Fibroblast of lung (primary cell): ENCODE data around the gene RAB40B. TPM values are rescaled to one million over a fixed set of nuclear protein-coding genes. Genes with fewer than 3 reads are reported as not detected.

ENCODE experiments used
- DNase-seq, 2 donors: peaks; one replicate each; pipeline versions ENCODE4 v3.0.0 to v3.0.0-alpha.2; 2010; ENCODE audit warnings: low read depth in 2 of 2
- H2AFZ ChIP-seq: 2 replicates; pipeline ENCODE4 v1.5.1; 2012; ENCODE audit warnings: low read length, control low read depth, inconsistent platforms
- H3K27ac ChIP-seq: 2 replicates; pipeline ENCODE4 v1.5.1; 2011; ENCODE audit warnings: low read length, control low read depth; ENCODE audit not compliant: insufficient read depth
- H3K27me3 ChIP-seq: 2 replicates; pipeline ENCODE4 v1.5.1; 2011; ENCODE audit warnings: mild to moderate bottlenecking, low read length; ENCODE audit not compliant: control insufficient read depth, insufficient read depth
- H3K36me3 ChIP-seq: 2 replicates; pipeline ENCODE4 v1.5.1; 2011; ENCODE audit warnings: low read length; ENCODE audit not compliant: control insufficient read depth, insufficient read depth
- H3K4me1 ChIP-seq: 2 replicates; pipeline ENCODE4 v1.5.1; 2011; ENCODE audit warnings: low read length; ENCODE audit not compliant: control insufficient read depth, insufficient read depth; ENCODE audit errors: extremely low read depth
- H3K4me2 ChIP-seq: 2 replicates; pipeline ENCODE4 v1.5.1; 2011; ENCODE audit warnings: low read length, control low read depth; ENCODE audit not compliant: insufficient read depth; ENCODE audit errors: extremely low read depth
- H3K4me3 ChIP-seq, 4 experiments: fragments of 200-600 bp in 1 of 4; sonication (generic) in 1 of 4; replicated peaks in 1 of 4; 2 replicates each; pipeline ENCODE4 v1.5.1; 2011 to 2016; ENCODE audit warnings: low read length in 4 of 4, low read depth in 3 of 4, mild to moderate bottlenecking in 3 of 4, control low read depth in 2 of 4, inconsistent platforms in 1 of 4, mixed read lengths in 1 of 4; ENCODE audit not compliant: insufficient read depth in 1 of 4; ENCODE audit errors: control extremely low read depth in 1 of 4
- H3K79me2 ChIP-seq: 2 replicates; pipeline ENCODE4 v1.5.1; 2012; ENCODE audit warnings: mild to moderate bottlenecking, low read length, inconsistent platforms; ENCODE audit not compliant: control insufficient read depth, insufficient read depth
- H3K9ac ChIP-seq: 2 replicates; pipeline ENCODE4 v1.5.1; 2011; ENCODE audit warnings: mild to moderate bottlenecking, low read length, control low read depth; ENCODE audit not compliant: insufficient read depth
- H3K9me3 ChIP-seq: 2 replicates; pipeline ENCODE4 v1.5.1; 2012; ENCODE audit warnings: low read depth, low read length; ENCODE audit not compliant: control insufficient read depth, insufficient read depth
- H4K20me1 ChIP-seq: 2 replicates; pipeline ENCODE4 v1.5.1; 2011; ENCODE audit warnings: low read length; ENCODE audit not compliant: control insufficient read depth, insufficient read depth; ENCODE audit errors: extremely low read depth
- EZH2 ChIP-seq: IDR thresholded peaks from 2 replicates; pipeline ENCODE4 v1.5.1; 2012; ENCODE audit warnings: low read length, control low read depth, mild to moderate bottlenecking; ENCODE audit errors: missing control alignments
- polyA plus RNA-seq, 2 donors: library from polyadenylated mRNA; depleted of rRNA in 1 of 2; stranded (reverse) in 1 of 2; unstranded in 1 of 2; fragments of >200 nt; gene quantifications; 2 replicates each; pipeline ENCODE4 v1.2.1, GENCODE V29; 2011 to 2012; ENCODE audit warnings: missing spikeins in 1 of 2
- total RNA-seq: library from RNA; depleted of rRNA; stranded (reverse); fragments of >200 nt; gene quantifications from 2 replicates; pipeline ENCODE4 v1.2.1, GENCODE V29; 2014
- TF ChIP-seq, protein P1 (sequence below), 2 donors: IDR thresholded peaks in 1 of 2; conservative IDR thresholded peaks in 1 of 2; 1 replicate in 1 of 2; 2 replicates in 1 of 2; pipeline ENCODE4 v1.5.1; 2011 to 2012; ENCODE audit warnings: low read length in 2 of 2, control low read depth in 1 of 2, inconsistent platforms in 1 of 2, low read depth in 1 of 2, mild to moderate bottlenecking in 1 of 2

The RAB40B gene
- total and polyA plus RNA-seq, 2 donors (not counting 1 experiment from before 2014, with no cell fraction given): 3.3 TPM

DNA sequence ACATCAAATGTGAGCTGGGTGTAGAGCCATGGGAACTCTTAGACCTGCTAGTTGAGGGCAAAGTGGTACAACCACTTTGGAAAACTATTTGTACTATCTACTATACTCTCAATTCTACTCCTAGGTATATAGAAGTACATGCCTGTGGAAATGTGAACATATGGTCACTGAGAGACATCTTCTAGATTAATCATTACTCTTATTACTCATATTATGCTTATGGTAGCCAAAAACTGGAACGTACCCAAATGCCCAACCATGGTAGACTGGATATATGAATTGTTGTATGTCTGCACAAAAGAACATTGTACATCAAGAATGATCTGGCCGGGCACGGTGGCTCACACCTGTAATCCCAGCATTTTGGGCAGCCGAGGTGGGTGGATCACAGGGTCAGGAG, 53.0 kb downstream of the RAB40B start:
- Histone ChIP-seq H3K9me3 (no peaks in the 10 kb centered on the region), H3K9ac (no peak overlapping the region), H3K4me2 (no peak overlapping the region), H3K79me2 (peaks cover 69% of the 10 kb centered on the region), H3K27ac (no peak overlapping the region), H2AFZ (no peak overlapping the region), H3K4me3 (no peak overlapping the region), H4K20me1 (no peaks in the 10 kb centered on the region), H3K36me3 (peaks cover 5% of the 10 kb centered on the region), H3K27me3 (no peaks in the 10 kb centered on the region), H3K4me1 (peaks cover 6% of the 10 kb centered on the region)
- no peak for TF ChIP-seq EZH2
- TF ChIP-seq, protein P1, sequence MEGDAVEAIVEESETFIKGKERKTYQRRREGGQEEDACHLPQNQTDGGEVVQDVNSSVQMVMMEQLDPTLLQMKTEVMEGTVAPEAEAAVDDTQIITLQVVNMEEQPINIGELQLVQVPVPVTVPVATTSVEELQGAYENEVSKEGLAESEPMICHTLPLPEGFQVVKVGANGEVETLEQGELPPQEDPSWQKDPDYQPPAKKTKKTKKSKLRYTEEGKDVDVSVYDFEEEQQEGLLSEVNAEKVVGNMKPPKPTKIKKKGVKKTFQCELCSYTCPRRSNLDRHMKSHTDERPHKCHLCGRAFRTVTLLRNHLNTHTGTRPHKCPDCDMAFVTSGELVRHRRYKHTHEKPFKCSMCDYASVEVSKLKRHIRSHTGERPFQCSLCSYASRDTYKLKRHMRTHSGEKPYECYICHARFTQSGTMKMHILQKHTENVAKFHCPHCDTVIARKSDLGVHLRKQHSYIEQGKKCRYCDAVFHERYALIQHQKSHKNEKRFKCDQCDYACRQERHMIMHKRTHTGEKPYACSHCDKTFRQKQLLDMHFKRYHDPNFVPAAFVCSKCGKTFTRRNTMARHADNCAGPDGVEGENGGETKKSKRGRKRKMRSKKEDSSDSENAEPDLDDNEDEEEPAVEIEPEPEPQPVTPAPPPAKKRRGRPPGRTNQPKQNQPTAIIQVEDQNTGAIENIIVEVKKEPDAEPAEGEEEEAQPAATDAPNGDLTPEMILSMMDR (conservative IDR thresholded peaks at IDR 0.05 in 1 of 2, IDR thresholded peaks at IDR 0.05 in 1 of 2; ENCODE audit: low read depth in 1 of 2, low read length in 2 of 2): no peak
- DNase-seq: peak in 1 of 2 donors; percentile 21

- DNase-seq: no peak
- Histone ChIP-seq H3K27me3 (no peaks in the 10 kb centered on the region), H3K4me1 (peaks cover 6% of the 10 kb centered on the region), H2AFZ (no peak overlapping the region), H3K79me2 (peaks cover 82% of the 10 kb centered on the region), H3K36me3 (peaks cover 8% of the 10 kb centered on the region), H4K20me1 (no peaks in the 10 kb centered on the region), H3K4me3 (no peak overlapping the region), H3K4me2 (no peak overlapping the region), H3K27ac (no peak overlapping the region), H3K9ac (no peak overlapping the region), H3K9me3 (no peaks in the 10 kb centered on the region)
- TF ChIP-seq, protein P1 (conservative IDR thresholded peaks at IDR 0.05 in 1 of 2, IDR thresholded peaks at IDR 0.05 in 1 of 2; ENCODE audit: low read depth in 1 of 2, low read length in 2 of 2): no peak
- no peak for TF ChIP-seq EZH2
Measured at GRCh38 chr17:82644148-82644547, 54.4 kb downstream of the RAB40B start.

DNA sequence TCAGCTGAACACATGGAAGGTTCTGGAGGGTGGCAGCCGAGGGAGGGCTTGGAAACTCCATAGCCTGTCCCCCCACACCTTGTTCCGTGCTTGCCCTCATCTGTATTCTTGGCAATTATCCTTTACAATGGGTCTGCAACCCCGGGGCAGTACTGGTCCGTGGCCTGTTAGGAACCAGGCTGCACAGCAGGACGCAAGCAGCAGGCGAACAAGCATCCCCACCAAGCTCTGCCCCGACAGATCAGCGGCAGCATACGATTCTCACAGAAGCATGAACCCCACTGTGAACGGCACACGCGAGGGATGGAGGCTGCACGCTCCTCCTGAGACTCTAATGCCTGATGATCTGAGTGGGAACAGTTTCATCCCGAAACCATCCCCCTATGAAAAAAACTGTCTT, 56.5 kb downstream of the RAB40B start:
- H3K4me2 ChIP-seq: no peak overlapping the region
- DNase-seq: no peak
- H3K9ac ChIP-seq: no peak overlapping the region
- TF ChIP-seq EZH2: no peak
- TF ChIP-seq, protein P1 (conservative IDR thresholded peaks at IDR 0.05 in 1 of 2, IDR thresholded peaks at IDR 0.05 in 1 of 2; ENCODE audit: low read depth in 1 of 2, low read length in 2 of 2): no peak
- no peak overlapping the region for H3K4me3 ChIP-seq
- no peak overlapping the region for H2AFZ ChIP-seq
- H3K27ac ChIP-seq: no peak overlapping the region
- peaks cover 1% of the 10 kb centered on the region for H4K20me1 ChIP-seq
- H3K9me3 ChIP-seq: no peaks in the 10 kb centered on the region
- peaks cover 6% of the 10 kb centered on the region for H3K4me1 ChIP-seq
- peaks cover 8% of the 10 kb centered on the region for H3K36me3 ChIP-seq
- peaks cover 86% of the 10 kb centered on the region for H3K79me2 ChIP-seq
- no peaks in the 10 kb centered on the region for H3K27me3 ChIP-seq
